CD14-positive monocyte (primary cell): ENCODE data around the gene PET100. TPM values are rescaled to one million over a fixed set of nuclear protein-coding genes. Genes with fewer than 3 reads are reported as not detected.
A peak's percentile ranks its signal among the peaks of the same experiment; 100 is the strongest.

Experiments
- DNase-seq, 3 donors: peaks; one replicate each; pipeline ENCODE4 v3.0.0-alpha.2; 2011 to 2022
- H2AFZ ChIP-seq: 2 replicates; pipeline ENCODE4 v1.6.0; 2012; ENCODE audit warnings: mild to moderate bottlenecking, low read depth, low read length, inconsistent platforms; ENCODE audit not compliant: insufficient read depth, poor library complexity, severe bottlenecking
- H3K27ac ChIP-seq, 2 donors: 1 replicate in 1 of 2; 2 replicates in 1 of 2; pipeline ENCODE4 v1.5.1; 2012 to 2013; ENCODE audit warnings: low read length in 2 of 2, control low read depth in 1 of 2, inconsistent platforms in 1 of 2, low read depth in 1 of 2, mild to moderate bottlenecking in 1 of 2
- H3K27me3 ChIP-seq, 2 donors: one replicate each; pipeline versions ENCODE4 v1.6.0 to v1.6.1; 2011 to 2013; ENCODE audit warnings: low read length in 2 of 2; ENCODE audit not compliant: control insufficient read depth in 2 of 2, insufficient read depth in 2 of 2
- H3K36me3 ChIP-seq, 2 donors: replicated peaks in 1 of 2; 1 replicate in 1 of 2; 2 replicates in 1 of 2; pipeline versions ENCODE4 v1.5.1 to v1.6.1; 2012 to 2013; ENCODE audit warnings: low read length in 2 of 2, control low read depth in 1 of 2, inconsistent platforms in 1 of 2, mild to moderate bottlenecking in 1 of 2; ENCODE audit not compliant: insufficient read depth in 2 of 2, control insufficient read depth in 1 of 2
- H3K4me1 ChIP-seq, 2 donors: 1 replicate in 1 of 2; 2 replicates in 1 of 2; pipeline versions ENCODE4 v1.5.1 to v1.6.1; 2012 to 2013; ENCODE audit warnings: low read length in 2 of 2, control low read depth in 1 of 2, inconsistent platforms in 1 of 2, mild to moderate bottlenecking in 1 of 2, moderate library complexity in 1 of 2; ENCODE audit not compliant: insufficient read depth in 2 of 2, control insufficient read depth in 1 of 2
- H3K4me2 ChIP-seq: replicated peaks from 2 replicates; pipeline ENCODE3; 2012; ENCODE audit warnings: low read length, moderate library complexity, mild to moderate bottlenecking; ENCODE audit not compliant: poor library complexity, severe bottlenecking; ENCODE audit errors: extremely low read depth
- H3K4me3 ChIP-seq, 3 experiments: fragments of 200-600 bp in 1 of 3; sonication (generic) in 1 of 3; replicated peaks in 1 of 3; 1 replicate in 2 of 3; 2 replicates in 1 of 3; pipeline ENCODE4 v1.5.1; 2011 to 2013; ENCODE audit warnings: low read length in 3 of 3, mild to moderate bottlenecking in 3 of 3, control low read depth in 2 of 3, low read depth in 2 of 3, inconsistent platforms in 1 of 3, moderate library complexity in 1 of 3
- H3K79me2 ChIP-seq: 2 replicates; pipeline ENCODE4 v1.6.0; 2012; ENCODE audit warnings: mild to moderate bottlenecking, control low read depth, inconsistent platforms, low read length, moderate library complexity; ENCODE audit not compliant: insufficient read depth
- H3K9ac ChIP-seq: 2 replicates; pipeline ENCODE4 v1.6.0; 2017; ENCODE audit warnings: low read length, mild to moderate bottlenecking; ENCODE audit not compliant: insufficient read depth, poor library complexity, severe bottlenecking
- H3K9me3 ChIP-seq, 2 donors: replicated peaks in 1 of 2; 1 replicate in 1 of 2; 2 replicates in 1 of 2; pipeline versions ENCODE4 v1.5.1 to v1.6.1; 2012 to 2013; ENCODE audit warnings: low read length in 2 of 2, control low read depth in 1 of 2; ENCODE audit not compliant: control insufficient read depth in 1 of 2, insufficient read depth in 1 of 2
- H4K20me1 ChIP-seq: 2 replicates; pipeline ENCODE4 v1.6.0; 2012; ENCODE audit warnings: mild to moderate bottlenecking, low read length, control low read depth, moderate library complexity; ENCODE audit not compliant: insufficient read depth
- H3K27ac Mint-ChIP-seq, 7 donors: one replicate each; pipeline ENCODE4 v1.8.0; 2020; ENCODE audit warnings: mild to moderate bottlenecking in 7 of 7, mixed read lengths in 7 of 7, moderate library complexity in 6 of 7, inconsistent platforms in 2 of 7
- H3K27me3 Mint-ChIP-seq, 3 donors: one replicate each; pipeline ENCODE4 v1.8.0; 2021 to 2022; ENCODE audit warnings: low read depth in 3 of 3, mild to moderate bottlenecking in 3 of 3, mixed read lengths in 3 of 3, moderate library complexity in 3 of 3, inconsistent platforms in 1 of 3
- H3K36me3 Mint-ChIP-seq, 2 donors: one replicate each; pipeline ENCODE4 v1.8.0; 2020; ENCODE audit warnings: mixed read lengths in 2 of 2, inconsistent platforms in 1 of 2, mild to moderate bottlenecking in 1 of 2
- H3K4me1 Mint-ChIP-seq: one replicate; pipeline ENCODE4 v1.8.0; 2020; ENCODE audit warnings: mild to moderate bottlenecking, mixed read lengths
- H3K4me3 Mint-ChIP-seq, 2 donors: one replicate each; pipeline ENCODE4 v1.8.0; 2020; ENCODE audit warnings: mild to moderate bottlenecking in 2 of 2, mixed read lengths in 2 of 2, moderate library complexity in 1 of 2
- H3K9me3 Mint-ChIP-seq, 7 donors: one replicate each; pipeline ENCODE4 v1.8.0; 2020 to 2022; ENCODE audit warnings: mixed read lengths in 7 of 7, mild to moderate bottlenecking in 6 of 7, moderate library complexity in 6 of 7, inconsistent platforms in 2 of 7
- WGBS: methylation state at CpG from one replicate; pipeline ENCODE4 v1.1.5; 2013; ENCODE audit warnings: missing lambda C conversion rate; ENCODE audit not compliant: insufficient coverage; 5-methylcytosine and 5-hydroxymethylcytosine counted together
- intact Hi-C, 2 donors: fragments of 100-400 bp; cut with micrococcal nuclease; formaldehyde crosslinking; loops; one replicate each; pipeline versions ENCODE4 v1.15.0 to v1.15.1; 2023
- polyA plus RNA-seq, 3 donors: library from polyadenylated mRNA; depleted of rRNA in 1 of 3; unstranded in 2 of 3; stranded (reverse) in 1 of 3; fragments of 300-500 nt in 2 of 3; fragments of >200 nt in 1 of 3; fragmentation: Illumina TruSeq in 2 of 3; gene quantifications; 1 replicate in 2 of 3; 2 replicates in 1 of 3; pipeline ENCODE4 v1.2.3, GENCODE V29; 2012 to 2021
- TF ChIP-seq, protein P1 (sequence below): fragments of 200-600 bp; IDR thresholded peaks from one replicate; pipeline ENCODE4 v1.8.0; 2022; ENCODE audit warnings: antibody characterized with exemption, mild to moderate bottlenecking

Gene PET100
- polyA plus RNA-seq, 3 donors = 64.6 to 386 (median 300) TPM

DNA sequence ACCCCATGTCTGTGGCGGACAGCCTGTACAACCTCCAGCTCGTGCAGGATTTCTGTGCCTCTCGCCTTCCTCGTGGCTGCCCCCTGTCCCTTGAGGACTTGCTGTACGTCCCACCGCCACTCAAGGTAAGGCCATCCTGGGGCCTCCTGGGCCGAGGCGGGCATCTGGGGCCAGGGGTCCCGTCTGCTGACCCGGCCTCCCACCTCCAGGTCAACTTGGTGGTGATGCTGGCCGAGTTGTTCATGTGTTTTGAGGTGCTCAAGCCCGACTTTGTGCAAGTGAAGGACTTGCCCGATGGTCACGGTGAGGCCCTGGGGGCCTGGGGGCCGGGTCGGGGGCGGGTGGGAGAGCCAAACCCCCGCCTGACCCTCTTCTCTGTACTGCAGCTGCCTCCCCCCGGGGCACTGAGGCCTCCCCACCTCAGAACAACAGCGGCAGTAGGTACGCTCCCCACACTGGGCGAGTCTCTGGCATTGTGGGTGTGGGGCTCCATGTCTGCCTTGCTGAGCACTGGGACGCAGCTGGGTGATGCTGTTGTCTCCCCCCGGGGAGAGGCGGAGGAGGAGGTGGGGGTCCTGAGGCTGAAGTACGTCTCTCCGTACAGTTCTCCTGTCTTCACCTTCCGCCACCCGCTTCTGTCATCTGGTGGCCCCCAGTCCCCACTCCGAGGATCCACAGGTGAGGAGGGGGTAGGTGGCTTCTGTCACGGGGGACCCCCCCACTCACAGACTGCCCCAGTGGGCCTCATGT, 18.9 kb upstream of the PET100 start:
- peaks cover 0 to 2% of the 10 kb centered on the region in 2 donors for H3K9me3 ChIP-seq
- no peak overlapping the region for H2AFZ ChIP-seq
- Mint-ChIP-seq H3K27ac (peak overlapping the region in 1 of 7 donors; percentile 41), H3K4me1 (no peaks in the 10 kb centered on the region), H3K27me3 (peaks cover 0 to 4% (median 0%) of the 10 kb centered on the region in 3 donors), H3K9me3 (peaks cover 0 to 3% (median 2%) of the 10 kb centered on the region in 7 donors), H3K4me3 (no peak overlapping the region), H3K36me3 (no peaks in the 10 kb centered on the region)
- no peaks in the 10 kb centered on the region for H3K4me1 ChIP-seq
- H3K4me2 ChIP-seq = no peak overlapping the region
- H3K27ac ChIP-seq = no peak overlapping the region
- H4K20me1 ChIP-seq = no peaks in the 10 kb centered on the region
- intact Hi-C loops = no loop called here
- no peaks in the 10 kb centered on the region for H3K36me3 ChIP-seq
- TF ChIP-seq, protein P1, sequence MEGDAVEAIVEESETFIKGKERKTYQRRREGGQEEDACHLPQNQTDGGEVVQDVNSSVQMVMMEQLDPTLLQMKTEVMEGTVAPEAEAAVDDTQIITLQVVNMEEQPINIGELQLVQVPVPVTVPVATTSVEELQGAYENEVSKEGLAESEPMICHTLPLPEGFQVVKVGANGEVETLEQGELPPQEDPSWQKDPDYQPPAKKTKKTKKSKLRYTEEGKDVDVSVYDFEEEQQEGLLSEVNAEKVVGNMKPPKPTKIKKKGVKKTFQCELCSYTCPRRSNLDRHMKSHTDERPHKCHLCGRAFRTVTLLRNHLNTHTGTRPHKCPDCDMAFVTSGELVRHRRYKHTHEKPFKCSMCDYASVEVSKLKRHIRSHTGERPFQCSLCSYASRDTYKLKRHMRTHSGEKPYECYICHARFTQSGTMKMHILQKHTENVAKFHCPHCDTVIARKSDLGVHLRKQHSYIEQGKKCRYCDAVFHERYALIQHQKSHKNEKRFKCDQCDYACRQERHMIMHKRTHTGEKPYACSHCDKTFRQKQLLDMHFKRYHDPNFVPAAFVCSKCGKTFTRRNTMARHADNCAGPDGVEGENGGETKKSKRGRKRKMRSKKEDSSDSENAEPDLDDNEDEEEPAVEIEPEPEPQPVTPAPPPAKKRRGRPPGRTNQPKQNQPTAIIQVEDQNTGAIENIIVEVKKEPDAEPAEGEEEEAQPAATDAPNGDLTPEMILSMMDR = no peak
- no peak for DNase-seq
- no peak overlapping the region for H3K4me3 ChIP-seq
- WGBS = 95% methylated on average over 12 of the region's 31 CpGs
- H3K9ac ChIP-seq = no peak overlapping the region
- H3K27me3 ChIP-seq = no peaks in the 10 kb centered on the region
- H3K79me2 ChIP-seq = no peaks in the 10 kb centered on the region

DNA sequence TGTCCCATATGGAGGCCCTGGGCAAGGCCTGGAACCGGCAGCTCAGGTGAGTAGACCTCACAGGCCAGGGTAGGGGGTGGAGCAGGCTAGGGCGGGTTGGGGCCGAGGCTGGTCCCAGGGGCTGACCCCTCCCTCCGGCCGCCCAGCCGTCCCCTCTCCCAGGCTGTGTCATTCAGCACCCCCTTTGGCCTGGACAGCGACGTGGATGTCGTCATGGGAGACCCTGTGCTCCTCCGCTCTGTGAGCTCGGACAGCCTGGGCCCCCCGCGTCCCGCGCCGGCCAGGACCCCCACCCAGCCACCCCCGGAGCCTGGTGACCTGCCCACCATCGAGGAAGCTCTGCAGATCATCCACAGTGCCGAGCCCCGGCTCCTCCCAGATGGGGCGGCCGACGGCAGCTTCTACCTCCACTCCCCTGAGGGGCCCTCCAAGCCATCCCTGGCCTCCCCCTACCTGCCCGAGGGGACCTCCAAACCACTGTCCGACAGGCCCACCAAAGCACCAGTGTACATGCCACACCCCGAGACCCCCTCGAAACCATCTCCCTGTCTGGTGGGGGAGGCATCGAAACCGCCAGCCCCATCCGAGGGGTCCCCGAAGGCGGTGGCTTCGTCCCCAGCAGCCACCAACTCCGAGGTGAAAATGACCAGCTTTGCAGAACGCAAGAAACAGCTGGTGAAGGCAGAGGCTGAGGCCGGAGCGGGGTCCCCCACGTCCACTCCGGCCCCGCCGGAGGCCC, 17.9 kb upstream of the PET100 start:
- H3K27ac Mint-ChIP-seq = no peak overlapping the region
- H3K27me3 Mint-ChIP-seq = peaks cover 0 to 4% (median 0%) of the 10 kb centered on the region in 3 donors
- H3K4me1 Mint-ChIP-seq = no peaks in the 10 kb centered on the region
- DNase-seq = no peak
- Histone ChIP-seq H3K27ac (no peak overlapping the region), H3K9me3 (no peaks in the 10 kb centered on the region), H3K79me2 (no peaks in the 10 kb centered on the region), H3K9ac (no peak overlapping the region), H3K4me2 (no peak overlapping the region), H3K36me3 (no peaks in the 10 kb centered on the region), H3K27me3 (no peaks in the 10 kb centered on the region), H2AFZ (no peak overlapping the region), H4K20me1 (no peaks in the 10 kb centered on the region), H3K4me3 (no peak overlapping the region), H3K4me1 (no peaks in the 10 kb centered on the region)
- no peaks in the 10 kb centered on the region for H3K36me3 Mint-ChIP-seq
- TF ChIP-seq, protein P1 = no peak
- WGBS = 95% methylated on average over 40 of the region's 41 CpGs
- intact Hi-C loops = no loop called here
- H3K9me3 Mint-ChIP-seq = peaks cover 0 to 2% (median 0%) of the 10 kb centered on the region in 7 donors
- H3K4me3 Mint-ChIP-seq = no peak overlapping the region
